HG02938 (cell line): ENCODE measurements around the gene PCDHB14.
"Not testable (repeated sequence)": the region's sequence is repeated elsewhere in the genome, so short reads cannot be mapped to it uniquely, and the experiment has no call there.

Experiments
- ATAC-seq: cut with Tn5 transposase; IDR thresholded peaks from one replicate; pipeline ENCODE4 v1.9.1; 2021; ENCODE audit warnings: mild to moderate bottlenecking, moderate library complexity; ENCODE audit not compliant: unreplicated experiment

PCDHB14 gene

DNA sequence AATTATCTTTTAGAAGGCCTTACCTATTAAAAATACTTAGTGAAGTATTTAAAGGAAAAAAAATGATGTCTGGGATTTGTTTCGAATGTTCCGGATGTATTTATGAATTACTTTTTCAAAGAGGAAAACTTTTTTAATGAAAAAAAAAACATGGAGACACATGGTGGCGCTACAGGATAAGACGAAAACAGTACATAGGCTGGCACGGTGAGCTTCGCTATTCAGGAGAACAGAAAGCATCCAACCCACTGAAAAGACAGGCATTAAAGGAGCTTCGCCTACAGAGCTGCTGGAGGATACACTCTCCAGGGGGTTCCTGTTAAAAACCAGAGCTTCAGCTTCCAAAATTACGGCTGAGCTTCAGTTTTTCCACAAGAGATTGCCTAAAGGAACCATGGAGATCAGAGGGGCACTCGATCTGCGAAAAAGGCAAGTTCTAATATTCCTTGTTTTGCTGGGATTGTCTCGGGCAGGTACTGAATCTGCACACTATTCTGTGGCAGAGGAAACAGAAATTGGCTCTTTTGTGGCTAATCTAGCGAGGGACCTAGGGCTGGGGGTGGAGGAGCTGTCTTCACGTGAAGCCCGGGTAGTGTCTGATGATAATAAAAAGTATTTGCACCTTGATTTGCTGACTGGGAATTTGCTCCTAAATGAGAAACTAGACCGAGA is at the start of gene PCDHB14:
Gene PCDHB14, plus strand, starts transcription at position 232 of the 672 bp plus-strand sequence. Its CDS starts 163 bp downstream, at position 395.
- ATAC-seq, result no peak

DNA sequence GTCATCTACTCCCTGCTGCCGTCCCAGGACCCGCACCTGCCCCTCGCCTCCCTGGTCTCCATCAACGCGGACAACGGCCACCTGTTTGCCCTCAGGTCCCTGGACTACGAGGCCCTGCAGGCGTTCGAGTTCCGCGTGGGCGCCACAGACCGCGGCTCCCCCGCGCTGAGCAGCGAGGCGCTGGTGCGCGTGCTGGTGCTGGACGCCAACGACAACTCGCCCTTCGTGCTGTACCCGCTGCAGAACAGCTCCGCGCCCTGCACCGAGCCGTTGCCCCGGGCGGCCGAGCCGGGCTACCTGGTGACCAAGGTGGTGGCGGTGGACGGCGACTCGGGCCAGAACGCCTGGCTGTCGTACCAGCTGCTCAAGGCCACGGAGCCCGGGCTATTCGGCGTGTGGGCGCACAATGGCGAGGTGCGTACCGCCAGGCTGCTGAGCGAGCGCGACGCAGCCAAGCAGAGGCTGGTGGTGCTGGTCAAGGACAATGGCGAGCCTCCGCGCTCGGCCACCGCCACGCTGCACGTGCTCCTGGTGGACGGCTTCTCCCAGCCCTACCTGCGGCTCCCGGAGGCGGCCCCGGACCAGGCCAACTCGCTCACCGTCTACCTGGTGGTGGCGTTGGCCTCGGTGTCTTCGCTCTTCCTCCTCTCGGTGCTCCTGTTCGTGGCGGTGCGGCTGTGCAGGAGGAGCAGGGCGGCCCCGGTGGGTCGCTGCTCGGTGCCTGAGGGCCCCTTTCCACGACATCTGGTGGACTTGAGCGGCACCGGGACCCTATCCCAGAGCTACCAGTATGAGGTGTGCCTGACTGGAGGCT is 48.6 kb upstream of the PCDHB14 start:
- ATAC-seq, result not testable (repeated sequence)

DNA sequence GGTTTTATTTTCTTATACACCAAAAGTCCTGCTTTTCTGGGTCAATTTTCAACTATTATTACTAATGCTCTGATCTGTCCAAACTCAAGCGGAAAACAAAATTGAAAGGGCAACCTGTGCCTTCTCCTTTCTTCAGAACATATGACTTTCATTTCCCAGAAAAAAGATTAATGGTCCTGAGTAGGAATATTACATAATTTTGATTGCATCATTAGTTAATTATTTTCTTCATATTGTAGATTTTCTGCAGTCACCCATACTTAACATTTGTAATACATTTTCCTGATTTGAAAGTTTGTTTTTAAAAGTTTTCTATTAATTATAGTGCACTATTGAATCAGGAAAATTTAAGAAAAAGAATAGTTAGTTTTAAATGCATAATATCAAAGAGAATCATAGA is 47.2 kb upstream of the PCDHB14 start:
- no peak for ATAC-seq

GRCh38 chr5:141177577-141178191 is 45.5 kb upstream of the PCDHB14 start, which contains the start of gene PCDHB8:
Gene PCDHB8, plus strand, starts transcription at chr5:141177790. Its CDS starts 245 bp downstream, at chr5:141178035.
- not testable (repeated sequence) for ATAC-seq

DNA sequence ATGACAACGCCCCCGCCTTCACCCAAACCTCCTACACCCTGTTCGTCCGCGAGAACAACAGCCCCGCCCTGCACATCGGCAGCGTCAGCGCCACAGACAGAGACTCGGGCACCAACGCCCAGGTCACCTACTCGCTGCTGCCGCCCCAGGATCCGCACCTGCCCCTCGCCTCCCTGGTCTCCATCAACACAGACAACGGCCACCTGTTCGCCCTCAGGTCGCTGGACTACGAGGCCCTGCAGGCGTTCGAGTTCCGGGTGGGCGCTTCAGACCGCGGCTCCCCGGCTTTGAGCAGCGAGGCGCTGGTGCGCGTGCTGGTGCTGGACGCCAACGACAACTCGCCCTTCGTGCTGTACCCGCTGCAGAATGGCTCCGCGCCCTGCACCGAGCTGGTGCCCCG is 43.8 kb upstream of the PCDHB14 start:
- not testable (repeated sequence) for ATAC-seq

GRCh38 chr5:141179876-141180275 is 43.3 kb upstream of the PCDHB14 start:
- not testable (repeated sequence) for ATAC-seq

DNA sequence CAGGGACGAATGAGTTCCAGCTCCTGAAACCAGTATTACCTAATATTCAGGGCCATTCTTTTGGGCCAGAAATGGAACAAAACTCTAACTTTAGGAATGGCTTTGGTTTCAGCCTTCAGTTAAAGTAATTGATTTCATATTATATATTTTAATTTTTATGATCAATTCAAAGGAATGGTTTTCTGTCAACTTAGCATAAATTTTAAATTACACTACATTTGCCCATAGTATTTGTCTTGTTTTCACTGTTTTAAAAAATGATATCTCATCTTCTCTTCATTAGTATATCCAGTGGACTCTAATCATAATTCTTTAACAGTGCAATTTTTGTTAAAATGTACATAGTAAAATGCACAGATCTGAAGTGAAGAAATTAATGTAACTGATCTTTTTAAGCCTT is 42.8 kb upstream of the PCDHB14 start:
- no peak for ATAC-seq

GRCh38 chr5:141182248-141182647 is 40.9 kb upstream of the PCDHB14 start, which contains the start of gene PCDHB16:
Gene PCDHB16, plus strand, starts transcription at chr5:141182387. Its CDS starts 173 bp downstream, at chr5:141182560.
- ATAC-seq, result no peak

- not testable (repeated sequence) for ATAC-seq
Measured at GRCh38 chr5:141184117-141184855, 38.9 kb upstream of the PCDHB14 start.

GRCh38 chr5:141186897-141187512 is 36.1 kb upstream of the PCDHB14 start, which contains the start of gene PCDHB9:
Gene PCDHB9, plus strand, starts transcription at chr5:141187161. Its CDS starts 158 bp downstream, at chr5:141187319.
- ATAC-seq, result no peak

- ATAC-seq, result not testable (repeated sequence)
Measured at GRCh38 chr5:141188682-141189081, 34.5 kb upstream of the PCDHB14 start.

GRCh38 chr5:141189131-141189530 is 34.0 kb upstream of the PCDHB14 start:
- ATAC-seq, result not testable (repeated sequence)

GRCh38 chr5:141192110-141192725 is 30.9 kb upstream of the PCDHB14 start, which contains the start of gene PCDHB10:
Gene PCDHB10, plus strand, starts transcription at chr5:141192353. Its CDS starts 200 bp downstream, at chr5:141192553.
- ATAC-seq, result no peak

DNA sequence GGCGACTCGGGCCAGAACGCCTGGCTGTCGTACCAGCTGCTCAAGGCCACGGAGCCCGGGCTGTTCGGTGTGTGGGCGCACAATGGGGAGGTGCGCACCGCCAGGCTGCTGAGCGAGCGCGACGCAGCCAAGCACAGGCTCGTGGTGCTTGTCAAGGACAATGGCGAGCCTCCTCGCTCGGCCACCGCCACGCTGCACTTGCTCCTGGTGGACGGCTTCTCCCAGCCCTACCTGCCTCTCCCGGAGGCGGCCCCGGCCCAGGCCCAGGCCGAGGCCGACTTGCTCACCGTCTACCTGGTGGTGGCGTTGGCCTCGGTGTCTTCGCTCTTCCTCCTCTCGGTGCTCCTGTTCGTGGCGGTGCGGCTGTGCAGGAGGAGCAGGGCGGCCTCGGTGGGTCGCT is 28.8 kb upstream of the PCDHB14 start:
- ATAC-seq, result not testable (repeated sequence)

DNA sequence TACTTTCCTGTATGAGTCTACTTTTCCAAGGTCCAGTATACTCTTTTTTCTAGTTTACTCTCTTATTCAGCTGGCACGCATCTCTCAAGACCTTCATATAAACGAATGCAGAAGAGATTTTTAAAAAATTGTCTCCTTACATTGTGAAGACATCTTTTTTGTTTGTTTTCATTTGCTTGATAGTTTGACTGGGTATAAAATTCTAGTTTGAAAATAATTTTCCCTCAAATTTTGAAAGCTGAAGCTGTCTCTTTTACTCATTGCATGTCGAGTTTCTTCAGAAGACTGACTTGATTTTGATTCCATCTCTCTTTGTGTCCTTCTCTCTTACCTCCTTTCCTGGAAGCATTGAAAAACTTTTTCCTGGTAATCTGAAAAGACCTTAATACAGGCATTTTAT is 26.8 kb upstream of the PCDHB14 start:
- no peak for ATAC-seq

- no peak for ATAC-seq
Measured at GRCh38 chr5:141199359-141200235, 23.5 kb upstream of the PCDHB14 start, which contains the start of gene PCDHB11. Gene PCDHB11, plus strand, starts transcription at chr5:141199627. Its CDS starts 148 bp downstream, at chr5:141199775.

DNA sequence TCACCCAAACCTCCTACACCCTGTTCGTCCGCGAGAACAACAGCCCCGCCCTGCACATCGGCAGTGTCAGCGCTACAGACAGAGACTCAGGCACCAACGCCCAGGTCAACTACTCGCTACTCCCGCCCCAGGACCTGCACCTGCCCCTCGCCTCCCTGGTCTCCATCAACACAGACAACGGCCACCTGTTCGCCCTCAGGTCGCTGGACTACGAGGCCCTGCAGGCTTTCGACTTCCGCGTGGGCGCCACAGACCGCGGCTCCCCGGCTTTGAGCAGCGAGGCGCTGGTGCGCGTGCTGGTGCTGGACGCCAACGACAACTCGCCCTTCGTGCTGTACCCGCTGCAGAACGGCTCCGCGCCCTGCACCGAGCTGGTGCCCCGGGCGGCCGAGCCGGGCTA is 22.0 kb upstream of the PCDHB14 start:
- not testable (repeated sequence) for ATAC-seq

DNA sequence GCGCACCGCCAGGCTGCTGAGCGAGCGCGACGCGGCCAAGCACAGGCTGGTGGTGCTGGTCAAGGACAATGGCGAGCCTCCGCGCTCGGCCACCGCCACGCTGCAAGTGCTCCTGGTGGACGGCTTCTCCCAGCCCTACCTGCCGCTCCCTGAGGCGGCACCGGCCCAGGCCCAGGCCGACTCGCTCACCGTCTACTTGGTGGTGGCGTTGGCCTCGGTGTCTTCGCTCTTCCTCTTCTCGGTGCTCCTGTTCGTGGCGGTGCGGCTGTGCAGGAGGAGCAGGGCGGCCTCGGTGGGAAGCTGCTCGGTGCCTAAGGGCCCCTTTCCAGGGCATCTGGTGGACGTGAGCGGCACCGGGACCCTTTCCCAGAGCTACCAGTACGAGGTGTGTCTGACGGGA is 21.5 kb upstream of the PCDHB14 start:
- ATAC-seq, result not testable (repeated sequence)
